ENCODE results near the gene LITAF. TPM values are rescaled to one million over a fixed set of nuclear protein-coding genes. Genes with fewer than 3 reads are reported as not detected.

The LITAF gene
- total RNA-seq, 1 donor from 2014 or later, result 30.4 TPM

DNA sequence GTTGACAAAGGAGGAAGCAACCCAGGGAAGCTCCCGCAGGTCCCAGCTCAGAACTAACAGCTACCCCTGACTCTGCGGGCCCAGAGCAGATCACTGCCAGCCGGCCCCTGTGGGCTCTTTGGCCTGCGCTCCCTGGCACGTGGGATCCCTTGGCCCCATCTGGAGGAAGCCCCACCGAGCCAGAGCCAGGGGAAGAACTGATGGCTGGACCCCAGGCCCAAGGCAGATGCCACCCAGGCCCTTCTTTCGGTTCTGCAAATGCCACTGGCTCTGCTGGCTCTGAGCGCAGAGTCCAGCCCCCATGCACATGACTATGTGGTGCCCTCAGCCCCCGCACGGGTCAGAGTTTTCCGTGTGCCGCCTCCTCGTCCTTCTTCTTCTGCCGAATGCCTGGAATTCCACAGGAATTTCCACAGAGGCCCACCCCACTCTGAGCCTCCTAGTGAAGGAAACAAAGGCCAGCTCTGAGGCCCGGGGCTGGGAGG, 45.8 kb upstream of the LITAF start:
- peak; percentile 36 for DNase-seq (ENCODE audit: low read depth)
- TF ChIP-seq, protein P1, sequence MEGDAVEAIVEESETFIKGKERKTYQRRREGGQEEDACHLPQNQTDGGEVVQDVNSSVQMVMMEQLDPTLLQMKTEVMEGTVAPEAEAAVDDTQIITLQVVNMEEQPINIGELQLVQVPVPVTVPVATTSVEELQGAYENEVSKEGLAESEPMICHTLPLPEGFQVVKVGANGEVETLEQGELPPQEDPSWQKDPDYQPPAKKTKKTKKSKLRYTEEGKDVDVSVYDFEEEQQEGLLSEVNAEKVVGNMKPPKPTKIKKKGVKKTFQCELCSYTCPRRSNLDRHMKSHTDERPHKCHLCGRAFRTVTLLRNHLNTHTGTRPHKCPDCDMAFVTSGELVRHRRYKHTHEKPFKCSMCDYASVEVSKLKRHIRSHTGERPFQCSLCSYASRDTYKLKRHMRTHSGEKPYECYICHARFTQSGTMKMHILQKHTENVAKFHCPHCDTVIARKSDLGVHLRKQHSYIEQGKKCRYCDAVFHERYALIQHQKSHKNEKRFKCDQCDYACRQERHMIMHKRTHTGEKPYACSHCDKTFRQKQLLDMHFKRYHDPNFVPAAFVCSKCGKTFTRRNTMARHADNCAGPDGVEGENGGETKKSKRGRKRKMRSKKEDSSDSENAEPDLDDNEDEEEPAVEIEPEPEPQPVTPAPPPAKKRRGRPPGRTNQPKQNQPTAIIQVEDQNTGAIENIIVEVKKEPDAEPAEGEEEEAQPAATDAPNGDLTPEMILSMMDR (conservative IDR thresholded peaks at IDR 0.05; ENCODE audit: low read depth, low read length), result no peak
- no peak overlapping the region for H3K4me3 ChIP-seq (ENCODE audit: low read depth, low read length)

DNA sequence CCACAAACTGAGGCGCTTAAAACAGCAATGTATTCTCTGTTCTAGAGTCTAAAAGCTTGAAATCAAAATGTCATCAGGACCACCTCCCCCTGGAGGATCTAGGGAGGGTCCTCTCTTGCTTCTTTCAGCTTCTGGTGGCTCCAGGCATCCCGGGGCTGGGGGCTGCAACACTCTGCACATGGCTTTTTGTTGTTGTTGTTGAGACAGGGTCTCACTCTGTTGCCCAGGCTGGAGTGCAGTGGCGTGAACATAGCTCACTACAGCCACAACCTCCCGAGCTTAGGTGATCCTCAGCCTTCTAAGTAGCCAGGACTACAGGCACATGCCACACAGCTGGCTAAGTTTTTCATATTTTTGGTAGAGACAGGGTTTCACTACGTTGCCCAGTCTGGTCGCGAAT, 44.5 kb upstream of the LITAF start:
- no peak for DNase-seq (ENCODE audit: low read depth)
- no peak overlapping the region for H3K4me3 ChIP-seq (ENCODE audit: low read depth, low read length)
- TF ChIP-seq, protein P1 (conservative IDR thresholded peaks at IDR 0.05; ENCODE audit: low read depth, low read length), result no peak

DNA sequence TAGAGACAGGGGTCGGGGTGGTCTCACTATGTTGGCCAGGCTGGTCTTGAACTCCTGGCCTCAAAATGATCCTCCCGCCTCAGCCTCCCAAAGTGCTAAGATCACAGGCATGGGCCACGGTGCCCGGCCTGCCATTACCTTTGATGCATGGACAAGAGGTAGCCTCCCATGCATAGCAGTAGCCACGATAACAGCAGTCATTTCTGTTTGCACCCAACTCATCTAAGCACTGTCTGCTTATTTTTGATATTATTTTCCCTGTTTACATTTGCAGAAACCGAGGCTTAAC, 44.0 kb upstream of the LITAF start:
- DNase-seq (ENCODE audit: low read depth), result no peak
- TF ChIP-seq, protein P1 (conservative IDR thresholded peaks at IDR 0.05; ENCODE audit: low read depth, low read length), result no peak
- no peak overlapping the region for H3K4me3 ChIP-seq (ENCODE audit: low read depth, low read length)

DNA sequence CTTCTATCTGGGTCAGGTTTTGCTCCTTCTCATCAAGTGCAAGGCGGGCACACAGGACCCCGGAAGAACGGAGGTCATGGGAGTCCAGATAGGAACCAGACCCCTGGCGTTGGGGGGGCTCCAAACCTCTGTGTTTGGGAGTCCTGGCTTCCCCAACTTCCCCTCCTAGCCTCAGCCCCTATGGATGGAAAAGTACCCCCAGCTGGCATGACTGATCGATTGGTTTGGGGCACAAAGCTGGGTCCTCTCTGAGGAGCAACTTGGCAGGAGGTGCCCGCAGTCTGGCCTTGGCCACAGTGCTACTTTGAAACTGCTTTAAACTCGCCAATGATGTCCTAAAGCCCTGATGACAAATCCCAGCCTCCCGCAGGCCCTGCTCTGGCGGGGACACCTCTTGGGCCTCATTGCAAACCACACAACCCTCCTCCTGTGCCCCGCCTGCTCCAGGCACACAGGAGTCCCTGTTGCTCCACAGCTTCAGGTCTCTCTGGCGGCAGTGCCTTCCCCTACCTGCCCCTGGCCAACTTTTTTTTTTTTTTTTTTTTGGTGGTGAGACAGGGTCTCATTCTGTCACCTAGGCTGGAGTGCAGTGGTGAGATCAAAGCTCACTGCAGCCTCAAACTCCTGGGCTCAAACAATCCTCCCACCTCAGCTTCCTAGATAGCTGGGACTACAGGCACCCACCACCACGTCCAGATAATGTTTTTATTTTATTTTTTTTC, 43.5 kb upstream of the LITAF start:
- TF ChIP-seq, protein P1 (conservative IDR thresholded peaks at IDR 0.05; ENCODE audit: low read depth, low read length), result no peak
- no peak overlapping the region for H3K4me3 ChIP-seq (ENCODE audit: low read depth, low read length)
- DNase-seq (ENCODE audit: low read depth), result no peak

DNA sequence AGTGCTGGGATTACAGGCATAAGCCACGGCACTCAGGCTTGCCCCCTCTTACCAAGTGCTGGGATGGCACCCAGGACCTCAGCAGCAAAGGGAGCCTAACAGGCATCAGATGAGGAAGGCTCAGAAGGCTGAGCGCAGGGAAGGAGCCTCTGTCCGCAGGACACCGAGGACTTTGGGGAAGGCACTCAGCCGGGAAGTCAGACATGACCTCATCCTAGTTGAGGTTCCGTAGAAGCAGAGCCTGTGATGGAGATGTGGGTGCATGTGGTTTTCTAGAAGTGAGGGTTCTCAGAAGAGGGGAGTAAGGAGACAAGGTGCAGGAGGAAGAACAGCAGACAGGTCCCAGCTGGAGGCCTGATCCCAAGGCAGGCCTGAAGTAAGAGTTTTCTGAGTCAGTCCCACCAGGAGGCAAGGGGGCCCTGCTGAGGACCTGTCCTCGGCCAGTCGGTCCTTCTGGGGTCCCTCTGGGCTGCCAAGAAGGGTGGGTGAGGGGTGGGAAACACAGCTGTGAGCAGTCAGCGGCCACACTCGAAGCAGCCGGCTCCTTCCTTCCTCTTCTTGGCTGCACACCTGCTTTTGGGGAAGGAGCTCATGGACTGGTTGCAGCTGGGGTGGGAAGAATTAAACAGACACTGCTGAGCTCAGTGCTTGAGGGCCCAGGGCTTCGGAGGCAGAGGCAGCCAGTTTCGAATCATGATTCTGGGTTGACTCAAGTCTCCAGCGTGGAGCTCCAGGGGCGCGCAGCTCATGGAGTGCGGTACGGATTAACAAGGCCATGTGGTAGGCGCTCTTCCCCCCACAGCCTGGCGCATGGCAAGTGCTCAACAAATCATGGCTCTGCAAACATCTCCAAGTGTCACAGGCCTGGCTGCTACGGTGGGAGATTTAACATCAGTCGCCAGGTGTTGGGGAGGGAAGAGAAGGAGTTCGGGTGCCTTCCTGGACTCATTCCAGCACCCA, 42.6 kb upstream of the LITAF start:
- DNase-seq (ENCODE audit: low read depth), result no peak
- no peak overlapping the region for H3K4me3 ChIP-seq (ENCODE audit: low read depth, low read length)
- TF ChIP-seq, protein P1 (conservative IDR thresholded peaks at IDR 0.05; ENCODE audit: low read depth, low read length), result no peak

DNA sequence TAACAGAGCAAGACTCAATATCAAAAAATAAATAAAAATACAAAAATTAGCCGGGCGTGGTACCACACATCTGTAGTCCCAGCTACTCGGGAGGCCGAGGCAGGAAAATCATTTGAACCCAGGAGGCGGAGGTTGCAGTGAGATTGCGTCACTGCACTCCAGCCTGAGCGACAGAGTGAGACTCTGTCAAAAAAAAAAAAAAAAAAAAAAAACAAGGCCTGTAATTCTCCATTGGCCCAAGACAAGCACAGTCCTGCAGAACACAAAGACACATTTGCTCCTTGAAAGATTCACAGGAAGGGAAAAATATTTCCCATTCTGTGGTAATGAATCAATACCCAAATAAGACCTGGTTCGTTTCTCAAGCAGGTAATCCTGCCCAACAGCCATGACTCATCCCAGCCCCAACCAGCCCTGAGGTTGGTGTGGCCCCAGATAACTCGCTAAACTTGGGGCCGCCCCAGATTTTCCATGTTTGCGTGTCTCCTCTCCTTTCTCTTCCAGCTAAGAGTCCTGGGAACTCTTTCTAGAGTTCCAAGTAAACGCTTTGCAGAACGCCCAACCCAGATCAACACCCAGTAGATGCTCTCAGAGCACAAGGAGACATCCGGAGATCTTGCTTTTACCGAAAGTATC, 41.2 kb upstream of the LITAF start:
- H3K4me3 ChIP-seq (ENCODE audit: low read depth, low read length), result no peak overlapping the region
- peak; percentile 45 for DNase-seq (ENCODE audit: low read depth)
- TF ChIP-seq, protein P1 (conservative IDR thresholded peaks at IDR 0.05; ENCODE audit: low read depth, low read length), result no peak
